Peyer's patch (tissue), 4 donors: Measurements from ENCODE around the gene NFATC4.

Experiments
- CTCF ChIP-seq, 6 experiments: fragments of 450-650 bp in 4 of 6; fragments of 200-600 bp in 2 of 6; sonication (generic) in 1 of 6; IDR thresholded peaks; one replicate each; pipeline ENCODE4 v1.5.1; 2017 to 2019; ENCODE audit warnings: antibody characterized with exemption in 6 of 6, mild to moderate bottlenecking in 3 of 6, moderate library complexity in 1 of 6
- POLR2A ChIP-seq, 2 donors: fragments of 450-650 bp; IDR thresholded peaks; one replicate each; pipeline ENCODE4 v1.5.1; 2017; ENCODE audit warnings: antibody characterized with exemption in 2 of 2, mild to moderate bottlenecking in 2 of 2, moderate library complexity in 2 of 2

DNA sequence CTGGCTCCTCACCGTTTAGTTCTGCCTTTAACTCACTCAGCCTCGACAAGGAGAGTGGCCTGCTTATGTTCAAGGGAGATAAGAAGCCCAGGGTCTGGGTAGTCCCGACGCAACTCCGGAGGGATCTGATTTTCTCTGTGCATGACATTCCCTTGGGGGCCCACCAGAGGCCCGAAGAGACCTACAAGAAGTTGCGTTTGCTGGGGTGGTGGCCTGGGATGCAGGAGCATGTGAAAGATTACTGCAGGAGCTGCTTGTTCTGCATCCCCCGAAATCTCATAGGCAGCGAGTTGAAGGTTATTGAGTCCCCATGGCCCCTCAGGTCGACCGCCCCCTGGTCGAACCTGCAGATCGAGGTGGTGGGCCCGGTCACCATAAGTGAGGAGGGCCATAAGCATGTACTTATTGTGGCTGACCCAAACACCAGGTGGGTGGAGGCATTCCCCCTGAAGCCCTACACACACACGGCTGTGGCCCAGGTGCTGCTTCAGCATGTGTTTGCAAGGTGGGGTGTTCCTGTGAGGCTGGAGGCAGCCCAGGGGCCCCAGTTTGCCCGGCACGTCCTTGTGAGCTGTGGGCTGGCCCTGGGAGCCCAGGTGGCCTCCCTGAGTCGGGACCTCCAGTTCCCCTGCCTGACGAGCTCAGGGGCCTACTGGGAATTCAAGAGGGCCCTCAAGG is 48.4 kb downstream of the NFATC4 start:
- TF ChIP-seq CTCF (IDR thresholded peaks at IDR 0.05) (no peak), POLR2A (IDR thresholded peaks at IDR 0.05) (no peak)
